ENCODE results near the gene ZNF740. TPM values are rescaled to one million over a fixed set of nuclear protein-coding genes. Genes with fewer than 3 reads are reported as not detected.
A peak's percentile ranks its signal among the peaks of the same experiment; 100 is the strongest.

The ZNF740 gene
- total RNA-seq, 1 experiment from 2014 or later: 35.8 TPM

DNA sequence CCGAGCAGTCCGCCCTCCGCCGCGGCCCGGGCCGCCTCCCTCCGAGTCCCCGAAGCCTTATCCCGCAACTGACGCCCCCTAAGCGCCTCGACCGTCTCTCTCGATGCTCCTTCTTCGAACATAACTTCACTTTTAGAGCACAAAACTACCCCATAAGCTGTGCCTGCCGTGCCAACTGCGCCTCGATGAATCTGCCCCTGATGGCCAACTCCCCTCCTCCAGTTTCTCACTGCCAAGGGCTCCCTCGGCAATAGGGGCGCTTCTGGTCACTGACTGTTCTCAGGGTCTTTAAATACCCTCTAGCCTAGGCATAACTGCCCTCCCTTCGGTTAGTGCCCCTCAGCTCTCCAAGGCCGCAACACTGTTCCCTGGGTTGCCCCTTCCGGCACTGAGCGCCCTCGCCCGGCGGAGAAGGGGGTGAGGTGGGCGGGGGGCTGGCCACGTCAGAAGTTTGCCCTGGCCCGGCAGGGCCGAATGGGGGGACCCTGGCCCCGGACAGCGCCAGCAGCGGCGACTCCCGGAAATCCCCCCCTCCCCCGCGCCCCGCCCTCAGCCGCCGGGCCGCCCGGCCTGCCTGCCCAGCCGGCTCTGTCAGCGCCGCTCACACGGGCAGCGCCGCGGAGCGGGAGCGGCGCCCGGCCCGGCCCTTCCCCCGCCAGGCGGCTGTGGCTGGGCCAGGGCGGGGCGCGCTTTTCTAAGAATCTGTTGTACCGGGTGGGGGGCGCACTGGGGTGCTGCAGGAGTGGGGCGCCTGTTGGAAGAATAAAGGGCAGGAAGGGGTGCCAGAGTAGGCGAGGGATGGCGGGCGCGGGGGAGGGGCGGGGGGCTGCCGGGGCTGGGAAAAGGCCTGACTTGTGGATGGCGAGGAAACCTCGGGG is 40.9 kb downstream of the ZNF740 start:
- intact Hi-C loops (cut with micrococcal nuclease; ENCODE audit: unreplicated experiment): loop anchor here (1.0 to 5.0 kb wide), 3 partner anchors 8 to 161 kb away; partner anchors contain the start of gene SP1
- Mint-ChIP-seq H3K9me3 (ENCODE audit: unreplicated experiment) (no peaks in the 10 kb centered on the region), H3K36me3 (ENCODE audit: insufficient read depth, unreplicated experiment) (peaks cover 10% of the 10 kb centered on the region), H3K4me3 (ENCODE audit: unreplicated experiment) (peak overlapping the region; percentile 97), H3K27ac (ENCODE audit: unreplicated experiment) (peak overlapping the region; percentile 89), H3K27me3 (ENCODE audit: insufficient read depth, unreplicated experiment) (no peaks in the 10 kb centered on the region), H3K4me1 (ENCODE audit: low read depth, unreplicated experiment) (peaks cover 47% of the 10 kb centered on the region)
- ChIA-PET POLR2A (interaction anchor here (0.7 to 1.9 kb wide), 4 partner anchors 30 to 100 kb away, joined by 3 to 13 read pairs (median 6); partner anchors contain the start of genes AAAS and CSAD), CTCF (interaction anchor here (1.4 to 2.2 kb wide), 3 partner anchors 10 to 100 kb away, joined by 6 to 7 read pairs (median 6); partner anchors contain the start of genes AAAS and PFDN5)
- TSS peak; percentile 96 for BruUV-seq (replicated peaks)
- H3K36me3 ChIP-seq (ENCODE audit: control insufficient read depth, insufficient read depth, low read length): no peaks in the 10 kb centered on the region
- peak; percentile 87 for DNase-seq
- H3K9me3 ChIP-seq: no peaks in the 10 kb centered on the region
- peak in 1 of 2 experiments; percentile 41 for TF ChIP-seq CTCF (IDR thresholded peaks at IDR 0.05; ENCODE audit: insufficient read depth in 1 of 2, low read depth in 1 of 2, low read length in 1 of 2, severe bottlenecking in 1 of 2, unreplicated experiment in 1 of 2)
- no peaks in the 10 kb centered on the region for H3K27me3 ChIP-seq (replicated peaks; ENCODE audit: control insufficient read depth, insufficient read depth, low read length)
- H3K4me3 ChIP-seq (ENCODE audit: low read depth, low read length): peak overlapping the region; percentile 45
- peaks cover 20% of the 10 kb centered on the region for H3K4me1 ChIP-seq

DNA sequence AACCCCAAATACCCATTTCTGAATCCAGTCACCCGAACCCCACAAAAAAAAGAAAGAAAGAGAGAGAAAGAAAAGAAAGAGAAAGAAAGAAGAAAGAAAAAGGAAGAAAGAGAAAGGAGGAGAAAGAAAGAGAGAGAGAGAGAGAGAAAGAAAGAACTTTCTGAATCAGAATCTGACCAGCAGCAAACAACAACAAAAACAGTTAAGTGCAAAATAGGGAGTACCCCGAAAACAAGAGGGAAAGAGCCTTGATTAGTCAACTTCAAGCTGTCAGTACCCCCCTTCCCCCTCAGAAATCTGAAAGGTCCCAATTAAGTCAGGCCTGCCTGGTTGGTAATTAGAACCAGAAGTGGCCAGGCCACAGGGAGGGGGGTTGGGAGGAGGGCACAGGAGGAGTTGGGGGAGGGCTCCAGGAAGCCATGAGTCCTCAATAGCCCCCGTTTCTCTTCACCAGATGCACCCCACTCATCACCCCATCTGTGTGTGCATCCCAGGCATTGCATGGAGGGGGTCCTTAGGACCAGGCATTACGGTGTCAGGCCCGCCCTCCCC is 41.7 kb downstream of the ZNF740 start:
- BruUV-seq (replicated peaks): no TSS peak
- H3K27me3 Mint-ChIP-seq (ENCODE audit: insufficient read depth, unreplicated experiment): no peaks in the 10 kb centered on the region
- Histone ChIP-seq H3K36me3 (ENCODE audit: control insufficient read depth, insufficient read depth, low read length) (no peaks in the 10 kb centered on the region), H3K4me1 (peaks cover 18% of the 10 kb centered on the region), H3K9me3 (no peaks in the 10 kb centered on the region), H3K27me3 (replicated peaks; ENCODE audit: control insufficient read depth, insufficient read depth, low read length) (no peaks in the 10 kb centered on the region), H3K4me3 (ENCODE audit: low read depth, low read length) (peak overlapping the region; percentile 45)
- CTCF ChIA-PET: no interaction called here
- POLR2A ChIA-PET: no interaction called here
- H3K27ac Mint-ChIP-seq (ENCODE audit: unreplicated experiment): no peak overlapping the region
- intact Hi-C loops (cut with micrococcal nuclease; ENCODE audit: unreplicated experiment): loop anchor here (5.0 kb wide), 1 partner anchor 160 kb away; the partner anchor contains the start of gene SP1
- no peak for DNase-seq
- peak overlapping the region; percentile 97 for H3K4me3 Mint-ChIP-seq (ENCODE audit: unreplicated experiment)
- TF ChIP-seq CTCF (IDR thresholded peaks at IDR 0.05; ENCODE audit: insufficient read depth in 1 of 2, low read depth in 1 of 2, low read length in 1 of 2, severe bottlenecking in 1 of 2, unreplicated experiment in 1 of 2): no peak
- peaks cover 39% of the 10 kb centered on the region for H3K4me1 Mint-ChIP-seq (ENCODE audit: low read depth, unreplicated experiment)
- H3K9me3 Mint-ChIP-seq (ENCODE audit: unreplicated experiment): no peaks in the 10 kb centered on the region
- peaks cover 10% of the 10 kb centered on the region for H3K36me3 Mint-ChIP-seq (ENCODE audit: insufficient read depth, unreplicated experiment)

DNA sequence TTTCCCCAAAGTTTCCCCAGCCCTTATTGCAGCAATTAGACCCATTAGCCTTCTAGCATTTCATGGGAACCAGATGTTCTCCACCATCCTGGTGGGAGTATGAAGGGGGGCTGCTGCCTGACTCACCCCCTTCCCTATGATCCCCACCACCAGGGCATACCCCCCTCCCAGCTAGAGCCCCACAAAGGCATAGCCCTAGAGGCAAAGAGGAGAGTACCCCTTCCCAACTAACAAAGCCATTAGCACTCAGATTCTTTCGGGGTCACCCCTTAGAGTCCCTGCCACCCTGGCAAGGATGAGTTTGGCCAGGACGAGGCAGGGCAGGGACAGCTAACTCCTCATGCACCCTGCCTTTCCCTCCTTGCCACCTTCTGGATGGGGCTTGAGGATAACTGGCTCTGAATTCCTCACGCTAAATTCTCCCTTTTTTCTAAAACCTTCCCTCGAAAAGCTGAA is 42.3 kb downstream of the ZNF740 start:
- H3K4me3 Mint-ChIP-seq (ENCODE audit: unreplicated experiment): peak overlapping the region; percentile 97
- Histone ChIP-seq H3K36me3 (ENCODE audit: control insufficient read depth, insufficient read depth, low read length) (no peaks in the 10 kb centered on the region), H3K4me1 (peaks cover 18% of the 10 kb centered on the region), H3K9me3 (no peaks in the 10 kb centered on the region), H3K27me3 (replicated peaks; ENCODE audit: control insufficient read depth, insufficient read depth, low read length) (no peaks in the 10 kb centered on the region), H3K4me3 (ENCODE audit: low read depth, low read length) (no peak overlapping the region)
- no peak overlapping the region for H3K27ac Mint-ChIP-seq (ENCODE audit: unreplicated experiment)
- no peak for DNase-seq
- no peaks in the 10 kb centered on the region for H3K27me3 Mint-ChIP-seq (ENCODE audit: insufficient read depth, unreplicated experiment)
- no TSS peak for BruUV-seq (replicated peaks)
- intact Hi-C loops (cut with micrococcal nuclease; ENCODE audit: unreplicated experiment): loop anchor here (5.0 kb wide), 1 partner anchor 159 kb away; the partner anchor contains the start of gene SP1
- H3K9me3 Mint-ChIP-seq (ENCODE audit: unreplicated experiment): no peaks in the 10 kb centered on the region
- CTCF ChIA-PET: no interaction called here
- peaks cover 39% of the 10 kb centered on the region for H3K4me1 Mint-ChIP-seq (ENCODE audit: low read depth, unreplicated experiment)
- no peak for TF ChIP-seq CTCF (IDR thresholded peaks at IDR 0.05; ENCODE audit: insufficient read depth in 1 of 2, low read depth in 1 of 2, low read length in 1 of 2, severe bottlenecking in 1 of 2, unreplicated experiment in 1 of 2)
- peaks cover 10% of the 10 kb centered on the region for H3K36me3 Mint-ChIP-seq (ENCODE audit: insufficient read depth, unreplicated experiment)
- POLR2A ChIA-PET: no interaction called here
